ENCODE measurements around the gene WDR82. TPM values are rescaled to one million over a fixed set of nuclear protein-coding genes. Genes with fewer than 3 reads are reported as not detected.

WDR82 gene
- total RNA-seq, 1 donor from 2014 or later: 96.8 TPM

- Mint-ChIP-seq H3K4me3 (no peak overlapping the region), H3K27me3 (no peaks in the 10 kb centered on the region), H3K4me1 (ENCODE audit: unreplicated experiment) (no peaks in the 10 kb centered on the region), H3K36me3 (no peaks in the 10 kb centered on the region), H3K9me3 (no peaks in the 10 kb centered on the region), H3K27ac (no peak overlapping the region)
- TF ChIP-seq CTCF (conservative IDR thresholded peaks at IDR 0.05): no peak
- DNase-seq (ENCODE audit: extremely low spot score, unreplicated experiment): no peak
Observed at GRCh38 chr3:52230889-52231499, 47.5 kb downstream of the WDR82 start.

GRCh38 chr3:52230461-52230860, 48.0 kb downstream of the WDR82 start:
- no peak for DNase-seq (ENCODE audit: extremely low spot score, unreplicated experiment)
- no peak overlapping the region for H3K27ac Mint-ChIP-seq
- H3K27me3 Mint-ChIP-seq: no peaks in the 10 kb centered on the region

GRCh38 chr3:52229656-52230055, 48.8 kb downstream of the WDR82 start:
- Mint-ChIP-seq H3K9me3 (no peaks in the 10 kb centered on the region), H3K36me3 (no peaks in the 10 kb centered on the region), H3K27me3 (no peaks in the 10 kb centered on the region), H3K27ac (no peak overlapping the region), H3K4me3 (no peak overlapping the region), H3K4me1 (ENCODE audit: unreplicated experiment) (no peaks in the 10 kb centered on the region)
- TF ChIP-seq CTCF (conservative IDR thresholded peaks at IDR 0.05): no peak
- DNase-seq (ENCODE audit: extremely low spot score, unreplicated experiment): no peak

More at GRCh38 chr3:52230461-52230860, 48.0 kb downstream of the WDR82 start:
- Mint-ChIP-seq H3K9me3 (no peaks in the 10 kb centered on the region), H3K4me3 (no peak overlapping the region), H3K36me3 (no peaks in the 10 kb centered on the region), H3K4me1 (ENCODE audit: unreplicated experiment) (no peaks in the 10 kb centered on the region)
- no peak for TF ChIP-seq CTCF (conservative IDR thresholded peaks at IDR 0.05)

- DNase-seq (ENCODE audit: extremely low spot score, unreplicated experiment): no peak
- H3K9me3 Mint-ChIP-seq: no peaks in the 10 kb centered on the region
- no peaks in the 10 kb centered on the region for H3K27me3 Mint-ChIP-seq
- H3K36me3 Mint-ChIP-seq: no peaks in the 10 kb centered on the region
- TF ChIP-seq CTCF (conservative IDR thresholded peaks at IDR 0.05): no peak
- H3K4me1 Mint-ChIP-seq (ENCODE audit: unreplicated experiment): no peaks in the 10 kb centered on the region
- H3K4me3 Mint-ChIP-seq: no peak overlapping the region
- H3K27ac Mint-ChIP-seq: no peak overlapping the region
Observed at GRCh38 chr3:52228751-52229291, 49.6 kb downstream of the WDR82 start.

- DNase-seq (ENCODE audit: extremely low spot score, unreplicated experiment): no peak
- Mint-ChIP-seq H3K4me3 (no peak overlapping the region), H3K27me3 (no peaks in the 10 kb centered on the region), H3K36me3 (no peaks in the 10 kb centered on the region), H3K9me3 (no peaks in the 10 kb centered on the region), H3K27ac (no peak overlapping the region), H3K4me1 (ENCODE audit: unreplicated experiment) (no peaks in the 10 kb centered on the region)
- TF ChIP-seq CTCF (conservative IDR thresholded peaks at IDR 0.05): no peak
Observed at GRCh38 chr3:52228266-52228665, 50.2 kb downstream of the WDR82 start.

All from type B pancreatic cell (in vitro differentiated cells).